ENCODE data around the gene SLC10A2.
A peak's percentile ranks its signal among the peaks of the same experiment; 100 is the strongest.

SLC10A2 gene

GRCh38 chr13:103055166-103055565, 11.1 kb downstream of the SLC10A2 start:
- DNase-seq (ENCODE audit: low read depth in 2 of 2): no peak

GRCh38 chr13:103046676-103047075, 19.5 kb downstream of the SLC10A2 start:
- no peak for DNase-seq (ENCODE audit: low read depth in 2 of 2)

DNA sequence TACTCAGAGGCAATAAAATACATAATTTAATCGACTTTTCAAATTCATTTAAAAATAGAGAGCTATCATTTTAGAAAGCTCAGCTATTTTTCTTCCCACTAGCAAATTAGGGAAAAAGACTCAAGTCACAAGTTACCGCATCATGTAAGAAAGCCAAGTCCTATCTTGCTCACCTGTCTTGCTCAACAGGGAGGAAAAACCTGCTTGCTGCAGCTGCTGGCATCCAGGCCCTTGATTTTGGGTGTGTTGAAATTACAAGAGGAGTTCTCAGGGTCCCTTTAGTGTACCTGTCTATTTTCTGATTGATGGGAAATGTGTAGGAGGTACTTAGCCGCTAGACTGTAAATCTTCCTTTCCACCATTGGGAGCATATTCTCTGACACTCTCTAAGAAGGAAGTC, 22.2 kb downstream of the SLC10A2 start:
- no peak for DNase-seq (ENCODE audit: low read depth in 2 of 2)

DNA sequence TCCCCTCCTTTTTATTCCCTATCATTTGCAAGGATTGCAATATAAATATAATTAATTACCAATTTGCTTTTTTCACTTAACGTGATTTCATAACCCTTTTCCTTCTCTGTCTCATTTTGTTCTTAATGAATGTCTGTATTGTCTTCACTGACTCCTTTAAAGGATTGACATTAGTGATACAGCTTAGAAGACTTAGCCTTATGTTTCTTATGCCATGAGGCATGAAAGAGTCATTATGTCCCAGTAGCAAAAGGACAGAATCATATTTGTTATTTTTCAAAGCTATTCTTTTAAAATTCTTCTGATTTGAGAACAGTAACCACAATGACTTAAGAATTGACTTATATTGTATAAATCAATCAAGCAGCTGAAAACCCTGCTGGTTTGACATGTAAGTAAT, 26.2 kb downstream of the SLC10A2 start:
- DNase-seq (ENCODE audit: low read depth in 2 of 2): no peak

DNA sequence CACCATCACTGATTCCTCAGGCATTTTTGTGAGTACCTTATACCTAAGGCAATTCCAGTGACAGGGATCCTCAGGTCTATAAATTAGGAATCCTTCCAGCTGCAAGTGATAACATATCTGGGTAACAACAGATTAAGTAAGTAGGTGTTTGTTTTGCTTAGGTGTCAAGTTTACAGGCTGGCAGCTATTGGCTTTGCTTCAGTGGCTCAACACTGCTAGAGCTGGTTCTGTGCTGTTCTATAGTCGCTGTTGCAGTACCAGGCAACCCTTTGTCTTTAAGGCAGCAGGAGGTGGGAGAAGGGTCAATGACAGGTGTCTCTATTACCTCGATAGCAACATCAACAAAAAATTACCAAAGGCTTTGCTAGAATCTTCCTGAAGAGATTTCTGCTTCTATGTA, 27.0 kb downstream of the SLC10A2 start:
- no peak for DNase-seq (ENCODE audit: low read depth in 2 of 2)

GRCh38 chr13:103036268-103036667, 29.9 kb downstream of the SLC10A2 start:
- DNase-seq (ENCODE audit: low read depth in 2 of 2): no peak

GRCh38 chr13:103033999-103034398, 32.2 kb downstream of the SLC10A2 start:
- no peak for DNase-seq (ENCODE audit: low read depth in 2 of 2)

- DNase-seq (ENCODE audit: low read depth in 2 of 2): no peak
These were observed 34.8 kb downstream of the SLC10A2 start for GRCh38 chr13:103031332-103031873.

GRCh38 chr13:103030776-103031175, 35.4 kb downstream of the SLC10A2 start:
- DNase-seq (ENCODE audit: low read depth in 2 of 2): no peak

DNA sequence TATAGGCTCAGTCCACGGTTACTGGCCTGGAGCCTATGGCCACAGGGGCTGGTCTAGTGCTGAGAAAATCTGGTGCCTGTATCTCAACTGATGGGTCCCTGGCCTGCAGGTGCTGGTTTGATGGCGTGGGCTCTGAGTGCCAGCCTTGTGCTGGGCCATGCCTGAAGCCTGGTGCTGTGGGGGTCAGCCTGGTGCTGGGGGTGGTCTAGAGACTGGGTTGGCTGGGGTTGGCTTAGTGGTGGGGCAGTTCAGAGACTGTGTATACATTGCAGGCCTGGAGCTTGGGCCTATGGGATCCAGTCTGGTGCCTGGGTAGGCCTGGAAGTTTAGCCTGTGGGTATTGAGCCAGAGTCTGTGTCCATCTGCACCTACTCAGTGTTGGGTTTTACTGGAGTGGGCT, 36.4 kb downstream of the SLC10A2 start:
- DNase-seq (ENCODE audit: low read depth in 2 of 2): no peak

GRCh38 chr13:103022336-103022735, 43.9 kb downstream of the SLC10A2 start:
- no peak for DNase-seq (ENCODE audit: low read depth in 2 of 2)

DNA sequence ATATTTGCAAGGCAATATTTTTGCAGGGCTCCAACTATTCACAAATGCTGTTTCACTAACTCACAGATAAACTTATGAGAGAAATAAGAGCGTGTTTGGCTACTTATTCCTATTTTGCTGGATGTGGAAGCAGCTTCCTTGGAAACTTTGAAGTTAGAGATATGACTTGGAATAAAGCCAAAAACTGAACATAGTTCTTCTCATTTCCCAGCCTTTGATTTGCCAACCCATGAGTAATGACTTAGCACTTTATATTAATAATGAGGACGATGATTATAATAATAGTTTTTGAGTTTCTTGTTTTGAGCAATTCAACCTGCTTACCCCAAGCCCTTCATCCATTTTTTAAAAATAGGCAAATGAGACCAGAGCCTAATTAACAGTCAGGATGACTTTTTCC, 47.7 kb downstream of the SLC10A2 start:
- no peak for DNase-seq (ENCODE audit: low read depth in 2 of 2)

DNA sequence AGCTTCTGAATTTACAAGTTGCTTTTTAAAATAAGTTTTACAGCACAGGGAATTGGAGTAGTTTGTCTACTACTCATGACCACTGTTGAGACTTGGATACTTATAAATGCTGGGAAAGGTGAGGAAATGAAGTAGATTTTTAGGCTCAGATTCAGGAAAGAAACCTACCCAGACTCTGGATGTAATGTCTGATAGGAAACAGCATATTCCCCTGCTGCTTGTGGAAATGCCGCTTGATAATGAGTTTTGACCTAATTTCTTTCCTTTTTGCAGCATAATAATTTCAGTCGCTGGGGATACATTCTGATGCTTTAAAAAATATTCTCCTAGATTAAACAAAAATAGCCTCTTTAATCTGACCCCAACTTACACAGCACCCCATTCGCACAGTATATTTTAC, 53.6 kb downstream of the SLC10A2 start:
- no peak for DNase-seq (ENCODE audit: low read depth in 2 of 2)

GRCh38 chr13:103009051-103009840, 57.0 kb downstream of the SLC10A2 start:
- peak; percentile 59 to 67 for DNase-seq (ENCODE audit: low read depth in 2 of 2)

DNA sequence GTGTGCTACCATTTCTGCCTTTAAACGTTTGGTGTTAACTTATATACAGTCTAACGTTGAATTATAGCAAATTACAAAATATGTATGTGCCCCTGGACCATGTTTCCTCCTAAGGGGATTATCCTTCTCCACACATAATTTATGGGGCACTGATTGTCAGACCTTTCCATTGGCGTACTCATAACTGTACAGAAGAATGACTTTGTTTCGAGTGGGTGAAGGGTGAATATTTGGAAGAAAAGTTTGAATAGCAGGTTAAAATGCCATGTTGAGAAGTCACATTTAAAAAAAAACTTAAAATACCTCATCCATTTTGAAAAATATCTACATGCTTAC, 58.8 kb downstream of the SLC10A2 start:
- no peak for DNase-seq (ENCODE audit: low read depth in 2 of 2)

DNA sequence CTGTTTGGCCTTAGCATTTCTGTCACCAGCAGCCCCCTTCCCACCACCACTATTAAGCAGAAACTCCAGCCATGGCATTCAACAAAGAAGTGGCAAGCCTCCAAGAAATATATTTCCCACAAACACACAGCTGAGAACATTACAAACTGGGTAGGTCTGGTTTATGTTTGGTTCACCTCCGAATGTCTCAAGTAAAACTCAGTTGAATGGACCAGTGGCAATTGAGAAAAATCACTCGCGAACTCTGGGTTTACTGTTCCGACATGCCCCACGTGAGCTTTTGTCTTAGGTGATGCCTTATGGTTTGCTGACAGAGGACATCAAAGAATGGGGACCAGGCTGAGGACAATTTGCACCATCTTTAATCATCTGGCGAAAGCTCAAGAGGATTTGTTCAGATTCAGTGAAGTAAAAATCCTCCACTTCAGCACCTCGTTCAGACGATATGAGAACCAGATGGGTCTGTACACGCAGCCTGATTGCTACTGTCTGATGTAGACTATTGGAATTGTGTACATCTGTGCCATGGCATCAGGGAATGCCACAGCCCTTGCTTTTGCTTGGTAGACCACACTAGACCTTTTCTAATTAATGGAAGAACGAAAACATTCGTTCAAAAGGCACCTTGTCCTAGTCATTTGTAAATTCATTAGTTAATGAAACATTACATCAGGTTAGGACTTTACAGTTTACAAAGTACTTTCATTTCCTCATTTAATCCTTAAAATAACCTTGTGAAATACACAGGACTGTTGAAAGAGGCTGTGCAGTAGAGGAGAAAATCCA, 59.4 kb downstream of the SLC10A2 start:
- DNase-seq (ENCODE audit: low read depth in 2 of 2): peak; percentile 27 to 34

GRCh38 chr13:103004661-103005345, 61.4 kb downstream of the SLC10A2 start:
- no peak for DNase-seq (ENCODE audit: low read depth in 2 of 2)

GRCh38 chr13:103003631-103004030, 62.6 kb downstream of the SLC10A2 start:
- DNase-seq (ENCODE audit: low read depth in 2 of 2): no peak

- DNase-seq (ENCODE audit: low read depth in 2 of 2): no peak
These were observed 63.9 kb downstream of the SLC10A2 start for GRCh38 chr13:103002279-103002678.

DNA sequence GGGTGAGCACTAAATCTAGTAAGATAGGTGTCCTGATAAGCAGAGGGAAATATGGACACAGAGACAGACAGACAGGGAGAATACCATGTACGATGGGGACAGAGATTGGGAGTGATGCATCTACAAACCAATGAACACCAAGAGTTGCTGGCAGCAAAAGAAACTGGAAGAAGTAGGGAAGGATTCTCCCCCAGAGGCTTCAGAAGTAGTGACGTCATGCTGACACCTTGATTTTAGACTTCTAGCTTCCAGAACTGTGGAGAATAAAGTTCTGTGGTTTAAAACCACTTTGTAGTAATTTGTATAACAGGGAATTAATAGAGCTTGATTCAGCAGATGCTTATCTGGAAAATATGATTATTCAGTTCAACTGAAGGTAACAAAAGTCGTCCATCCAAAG, 66.1 kb downstream of the SLC10A2 start:
- no peak for DNase-seq (ENCODE audit: low read depth in 2 of 2)

DNA sequence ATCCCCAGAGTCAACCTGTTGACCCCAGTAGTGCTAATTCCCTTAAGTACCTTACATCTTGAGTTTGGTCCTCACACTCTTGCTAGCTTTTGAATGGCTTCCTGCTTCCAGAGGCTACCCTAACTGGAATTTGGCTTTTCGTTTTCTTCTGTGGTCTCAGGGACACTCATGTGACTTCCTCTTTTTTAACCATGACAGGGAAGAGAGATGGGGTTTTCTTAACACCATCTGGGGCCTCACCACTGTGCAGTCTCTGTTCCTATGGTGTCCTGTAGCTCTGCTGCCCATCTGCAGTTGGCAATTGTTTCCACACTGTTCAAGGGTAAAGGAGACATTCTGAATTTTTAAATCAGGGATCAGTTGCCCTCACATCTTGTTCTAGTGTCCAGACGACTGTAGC, 66.7 kb downstream of the SLC10A2 start:
- DNase-seq (ENCODE audit: low read depth in 2 of 2): no peak
